Coronary artery (tissue), 2 donors: Measurements from ENCODE around the gene THOP1.

Experiments
- DNase-seq: peaks from one replicate; pipeline ENCODE4 v3.0.0-alpha.2; 2017; ENCODE audit warnings: low spot score
- H3K27ac ChIP-seq, 2 donors: fragments of 200-600 bp; sonication (generic); one replicate each; pipeline ENCODE4 v1.5.1; 2016 to 2019
- H3K4me3 ChIP-seq: fragments of 200-600 bp; sonication (generic); 2 replicates; pipeline ENCODE4 v1.5.1; 2016; ENCODE audit warnings: mild to moderate bottlenecking, moderate library complexity
- CTCF ChIP-seq: fragments of 200-600 bp; sonication (generic); IDR thresholded peaks from one replicate; pipeline ENCODE4 v1.5.1; 2019; ENCODE audit warnings: antibody characterized with exemption

The THOP1 gene

GRCh38 chr19:2805991-2806649, 20.8 kb downstream of the THOP1 start:
- no peak overlapping the region for H3K4me3 ChIP-seq
- TF ChIP-seq CTCF: no peak
- no peak overlapping the region for H3K27ac ChIP-seq
- no peak for DNase-seq

DNA sequence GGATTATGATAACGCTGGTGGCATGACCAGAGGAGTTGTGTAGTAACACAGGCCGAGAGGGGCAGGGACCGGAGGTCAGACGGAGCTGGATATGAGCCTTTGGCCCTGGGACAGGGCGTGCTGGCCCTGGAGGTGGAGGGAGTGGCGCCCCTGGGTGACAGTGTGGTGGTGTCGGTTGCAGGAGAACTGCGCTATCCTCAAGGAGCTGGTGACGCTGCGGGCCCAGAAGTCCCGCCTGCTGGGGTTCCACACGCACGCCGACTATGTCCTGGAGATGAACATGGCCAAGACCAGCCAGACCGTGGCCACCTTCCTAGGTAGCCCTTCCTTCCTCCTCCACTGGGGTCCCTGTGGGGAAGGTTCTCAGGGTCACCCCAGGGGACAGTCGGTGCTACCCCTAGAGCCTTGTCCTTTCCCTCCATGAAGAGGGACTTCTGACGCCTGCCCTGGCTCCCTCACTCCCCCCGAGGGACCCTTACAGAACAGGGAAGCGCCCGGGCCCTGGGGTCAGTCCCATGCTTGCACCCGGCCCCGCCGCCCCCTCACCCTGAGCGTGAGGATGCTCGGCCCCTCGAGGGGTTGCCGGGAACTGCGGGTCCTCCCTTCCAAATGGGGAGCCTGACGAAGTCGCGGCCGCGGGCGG, 21.6 kb downstream of the THOP1 start:
- TF ChIP-seq CTCF: no peak
- no peak for DNase-seq
- Histone ChIP-seq H3K4me3 (no peak overlapping the region), H3K27ac (no peak overlapping the region)

- TF ChIP-seq CTCF: no peak
- DNase-seq: no peak
- Histone ChIP-seq H3K27ac (no peak overlapping the region), H3K4me3 (no peak overlapping the region)
Measured at GRCh38 chr19:2807379-2808128, 22.3 kb downstream of the THOP1 start.

GRCh38 chr19:2808129-2808941, 23.0 kb downstream of the THOP1 start:
- DNase-seq: no peak
- Histone ChIP-seq H3K4me3 (no peak overlapping the region), H3K27ac (no peak overlapping the region)
- TF ChIP-seq CTCF: no peak

- TF ChIP-seq CTCF: no peak
- no peak for DNase-seq
- Histone ChIP-seq H3K4me3 (no peak overlapping the region), H3K27ac (no peak overlapping the region)
Measured at GRCh38 chr19:2809387-2810140, 24.3 kb downstream of the THOP1 start.
